ENCODE measurements around the gene PACRG. TPM values are rescaled to one million over a fixed set of nuclear protein-coding genes. Genes with fewer than 3 reads are reported as not detected.

PACRG gene
- total and polyA plus RNA-seq, 5 donors from 2014 or later, result 0.44 to 1.2 (median 0.87) TPM; not detected in 2

- no peaks in the 10 kb centered on the region for H3K36me3 ChIP-seq (ENCODE audit: control insufficient read depth, insufficient read depth, low read length)
- H3K4me1 Mint-ChIP-seq, result peaks cover 0 to 2% (median 0%) of the 10 kb centered on the region in 4 donors
- DNase-seq (no peak), ATAC-seq (ENCODE audit: low read depth in 2 of 2) (no peak)
- no peaks in the 10 kb centered on the region for H3K36me3 Mint-ChIP-seq
- H3K4me3 ChIP-seq (ENCODE audit: low read depth, low read length), result no peak overlapping the region
- H3K27ac ChIP-seq (ENCODE audit: insufficient read depth, low read length, poor library complexity, severe bottlenecking), result no peak overlapping the region
- H3K27me3 Mint-ChIP-seq, result no peaks in the 10 kb centered on the region
- no peak overlapping the region for H3K27ac Mint-ChIP-seq
- no peak overlapping the region for H3K4me3 Mint-ChIP-seq
- H3K9me3 ChIP-seq (ENCODE audit: control insufficient read depth in 2 of 2, low read length in 2 of 2), result no peaks in the 10 kb centered on the region
- no peaks in the 10 kb centered on the region for H3K4me1 ChIP-seq (ENCODE audit: control insufficient read depth, insufficient read depth, low read length, poor library complexity, severe bottlenecking)
- no peaks in the 10 kb centered on the region for H3K27me3 ChIP-seq (ENCODE audit: control insufficient read depth, insufficient read depth, low read length)
- H3K9me3 Mint-ChIP-seq, result peaks cover 0 to 5% (median 3%) of the 10 kb centered on the region in 7 donors
Observed at GRCh38 chr6:162684052-162684451, 43.7 kb upstream of the PACRG start.

- Histone ChIP-seq H3K36me3 (ENCODE audit: control insufficient read depth, insufficient read depth, low read length) (no peaks in the 10 kb centered on the region), H3K27me3 (ENCODE audit: control insufficient read depth, insufficient read depth, low read length) (no peaks in the 10 kb centered on the region), H3K4me3 (ENCODE audit: low read depth, low read length) (no peak overlapping the region), H3K9me3 (ENCODE audit: control insufficient read depth in 2 of 2, low read length in 2 of 2) (no peaks in the 10 kb centered on the region), H3K27ac (ENCODE audit: insufficient read depth, low read length, poor library complexity, severe bottlenecking) (no peak overlapping the region), H3K4me1 (ENCODE audit: control insufficient read depth, insufficient read depth, low read length, poor library complexity, severe bottlenecking) (no peaks in the 10 kb centered on the region)
- H3K36me3 Mint-ChIP-seq, result no peaks in the 10 kb centered on the region
- ATAC-seq (ENCODE audit: low read depth in 2 of 2) (no peak), DNase-seq (no peak)
- H3K27ac Mint-ChIP-seq, result no peak overlapping the region
- H3K9me3 Mint-ChIP-seq, result peaks cover 0 to 5% (median 3%) of the 10 kb centered on the region in 7 donors
- peaks cover 0 to 2% (median 0%) of the 10 kb centered on the region in 4 donors for H3K4me1 Mint-ChIP-seq
- H3K4me3 Mint-ChIP-seq, result no peak overlapping the region
- H3K27me3 Mint-ChIP-seq, result no peaks in the 10 kb centered on the region
Observed at GRCh38 chr6:162684961-162685360, 42.8 kb upstream of the PACRG start.

DNA sequence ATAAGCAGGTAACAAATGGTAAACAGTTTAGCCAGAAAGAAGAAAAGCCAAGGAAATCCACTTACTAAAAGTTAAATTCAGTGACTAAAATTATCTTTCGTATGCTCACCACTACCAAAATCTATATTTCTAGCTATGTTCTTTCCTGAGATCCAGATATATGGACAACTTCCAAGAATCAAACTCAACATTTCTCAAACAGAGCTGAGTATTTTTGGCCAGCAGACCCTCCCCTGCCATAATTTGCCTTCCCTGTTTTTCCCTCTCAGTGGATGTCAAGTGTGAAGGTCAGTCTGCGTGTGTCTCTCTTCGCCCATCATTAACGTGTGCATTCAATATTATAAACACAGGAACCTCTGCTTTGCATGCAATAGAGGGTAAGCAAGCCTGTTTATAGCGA, 42.2 kb upstream of the PACRG start:
- ATAC-seq (ENCODE audit: low read depth in 2 of 2), result no peak
- H3K4me3 ChIP-seq (ENCODE audit: low read depth, low read length), result no peak overlapping the region
- no peaks in the 10 kb centered on the region for H3K36me3 ChIP-seq (ENCODE audit: control insufficient read depth, insufficient read depth, low read length)
- H3K4me1 Mint-ChIP-seq, result peaks cover 0 to 6% (median 0%) of the 10 kb centered on the region in 4 donors
- no peaks in the 10 kb centered on the region for H3K36me3 Mint-ChIP-seq
- no peaks in the 10 kb centered on the region for H3K9me3 ChIP-seq (ENCODE audit: control insufficient read depth in 2 of 2, low read length in 2 of 2)
- no peaks in the 10 kb centered on the region for H3K27me3 ChIP-seq (ENCODE audit: control insufficient read depth, insufficient read depth, low read length)
- no peak overlapping the region for H3K27ac ChIP-seq (ENCODE audit: insufficient read depth, low read length, poor library complexity, severe bottlenecking)
- no peak overlapping the region for H3K4me3 Mint-ChIP-seq
- DNase-seq, result no peak
- H3K27me3 Mint-ChIP-seq, result no peaks in the 10 kb centered on the region
- H3K4me1 ChIP-seq (ENCODE audit: control insufficient read depth, insufficient read depth, low read length, poor library complexity, severe bottlenecking), result no peaks in the 10 kb centered on the region
- no peak overlapping the region for H3K27ac Mint-ChIP-seq
- peaks cover 0 to 5% (median 2%) of the 10 kb centered on the region in 7 donors for H3K9me3 Mint-ChIP-seq

DNA sequence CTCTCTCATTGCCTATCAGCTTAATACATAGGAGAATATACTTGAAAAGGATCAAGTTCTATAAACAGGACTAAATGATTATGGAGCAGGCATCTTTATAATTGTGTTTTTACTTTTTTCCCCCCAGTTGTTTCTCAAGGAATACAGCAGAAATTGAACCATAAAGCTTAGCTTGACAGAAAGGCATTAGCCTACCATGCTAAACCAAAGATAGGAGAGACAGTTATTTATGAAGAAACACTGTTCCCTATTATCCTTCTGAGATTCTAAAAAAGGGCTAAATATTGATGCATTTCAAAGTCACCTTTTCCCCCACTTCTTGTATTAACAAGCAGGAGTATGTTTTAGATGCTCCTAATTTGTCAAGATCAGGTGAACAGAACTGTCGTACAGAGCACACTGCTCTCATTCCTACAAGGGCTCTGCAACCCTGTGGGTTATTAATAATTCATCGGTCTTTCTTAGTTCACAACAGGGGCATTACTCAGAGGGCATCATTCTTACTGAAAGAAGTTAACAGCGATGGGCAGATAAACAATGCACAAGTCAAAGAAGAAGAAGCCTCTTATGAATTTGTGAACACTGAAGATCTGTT, 38.9 kb upstream of the PACRG start:
- H3K4me3 ChIP-seq (ENCODE audit: low read depth, low read length), result no peak overlapping the region
- H3K36me3 Mint-ChIP-seq, result no peaks in the 10 kb centered on the region
- H3K4me3 Mint-ChIP-seq, result no peak overlapping the region
- H3K27ac ChIP-seq (ENCODE audit: insufficient read depth, low read length, poor library complexity, severe bottlenecking), result no peak overlapping the region
- H3K9me3 ChIP-seq (ENCODE audit: control insufficient read depth in 2 of 2, low read length in 2 of 2), result no peaks in the 10 kb centered on the region
- H3K27me3 Mint-ChIP-seq, result no peaks in the 10 kb centered on the region
- no peaks in the 10 kb centered on the region for H3K27me3 ChIP-seq (ENCODE audit: control insufficient read depth, insufficient read depth, low read length)
- H3K9me3 Mint-ChIP-seq, result peaks cover 0 to 2% (median 0%) of the 10 kb centered on the region in 7 donors
- H3K36me3 ChIP-seq (ENCODE audit: control insufficient read depth, insufficient read depth, low read length), result no peaks in the 10 kb centered on the region
- H3K27ac Mint-ChIP-seq, result no peak overlapping the region
- DNase-seq, result no peak
- no peaks in the 10 kb centered on the region for H3K4me1 ChIP-seq (ENCODE audit: control insufficient read depth, insufficient read depth, low read length, poor library complexity, severe bottlenecking)
- no peak for ATAC-seq (ENCODE audit: low read depth in 2 of 2)
- H3K4me1 Mint-ChIP-seq, result peaks cover 0 to 6% (median 0%) of the 10 kb centered on the region in 4 donors

GRCh38 chr6:162690158-162690557, 37.6 kb upstream of the PACRG start:
- Mint-ChIP-seq H3K4me1 (peaks cover 0 to 6% (median 0%) of the 10 kb centered on the region in 4 donors), H3K36me3 (no peaks in the 10 kb centered on the region), H3K27me3 (no peaks in the 10 kb centered on the region), H3K27ac (no peak overlapping the region), H3K9me3 (peaks cover 0 to 2% (median 0%) of the 10 kb centered on the region in 7 donors), H3K4me3 (no peak overlapping the region)
- Histone ChIP-seq H3K9me3 (ENCODE audit: control insufficient read depth in 2 of 2, low read length in 2 of 2) (no peaks in the 10 kb centered on the region), H3K27ac (ENCODE audit: insufficient read depth, low read length, poor library complexity, severe bottlenecking) (no peak overlapping the region), H3K4me1 (ENCODE audit: control insufficient read depth, insufficient read depth, low read length, poor library complexity, severe bottlenecking) (no peaks in the 10 kb centered on the region), H3K36me3 (ENCODE audit: control insufficient read depth, insufficient read depth, low read length) (no peaks in the 10 kb centered on the region), H3K27me3 (ENCODE audit: control insufficient read depth, insufficient read depth, low read length) (no peaks in the 10 kb centered on the region), H3K4me3 (ENCODE audit: low read depth, low read length) (no peak overlapping the region)
- ATAC-seq (ENCODE audit: low read depth in 2 of 2), result no peak
- no peak for DNase-seq

DNA sequence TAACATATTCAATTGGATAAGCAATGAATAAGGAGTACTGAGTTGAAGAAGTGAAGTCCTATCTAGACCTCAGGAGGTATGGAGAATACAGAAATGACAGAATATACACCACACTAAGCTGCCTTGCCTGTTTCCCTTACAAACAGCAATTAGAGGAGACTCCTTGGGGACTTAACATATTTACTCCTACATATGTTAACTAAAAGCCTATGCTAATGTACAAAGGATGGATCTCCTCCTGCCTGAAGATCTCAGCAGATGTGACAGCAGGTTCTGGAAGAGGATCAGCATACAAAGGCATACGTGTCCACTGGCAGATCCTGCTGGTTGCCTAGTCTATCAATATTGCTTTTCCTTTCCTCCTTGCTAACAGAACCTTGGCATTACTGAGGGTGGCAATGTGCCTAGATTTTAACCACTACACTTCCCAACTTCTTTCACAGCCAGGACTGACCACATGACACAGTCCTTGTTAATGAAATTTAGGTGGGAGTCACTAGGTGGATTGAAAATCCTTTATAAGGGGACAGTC, 29.8 kb upstream of the PACRG start:
- peaks cover 0 to 4% (median 0%) of the 10 kb centered on the region in 4 donors for H3K4me1 Mint-ChIP-seq
- peaks cover 0 to 1% (median 0%) of the 10 kb centered on the region in 7 donors for H3K9me3 Mint-ChIP-seq
- Histone ChIP-seq H3K4me1 (ENCODE audit: control insufficient read depth, insufficient read depth, low read length, poor library complexity, severe bottlenecking) (no peaks in the 10 kb centered on the region), H3K4me3 (ENCODE audit: low read depth, low read length) (no peak overlapping the region), H3K36me3 (ENCODE audit: control insufficient read depth, insufficient read depth, low read length) (no peaks in the 10 kb centered on the region), H3K27me3 (ENCODE audit: control insufficient read depth, insufficient read depth, low read length) (no peaks in the 10 kb centered on the region), H3K9me3 (ENCODE audit: control insufficient read depth in 2 of 2, low read length in 2 of 2) (no peaks in the 10 kb centered on the region), H3K27ac (ENCODE audit: insufficient read depth, low read length, poor library complexity, severe bottlenecking) (no peak overlapping the region)
- H3K4me3 Mint-ChIP-seq, result no peak overlapping the region
- ATAC-seq (ENCODE audit: low read depth in 2 of 2) (no peak), DNase-seq (no peak)
- no peaks in the 10 kb centered on the region for H3K36me3 Mint-ChIP-seq
- H3K27ac Mint-ChIP-seq, result no peak overlapping the region
- peaks cover 4% of the 10 kb centered on the region for H3K27me3 Mint-ChIP-seq

DNA sequence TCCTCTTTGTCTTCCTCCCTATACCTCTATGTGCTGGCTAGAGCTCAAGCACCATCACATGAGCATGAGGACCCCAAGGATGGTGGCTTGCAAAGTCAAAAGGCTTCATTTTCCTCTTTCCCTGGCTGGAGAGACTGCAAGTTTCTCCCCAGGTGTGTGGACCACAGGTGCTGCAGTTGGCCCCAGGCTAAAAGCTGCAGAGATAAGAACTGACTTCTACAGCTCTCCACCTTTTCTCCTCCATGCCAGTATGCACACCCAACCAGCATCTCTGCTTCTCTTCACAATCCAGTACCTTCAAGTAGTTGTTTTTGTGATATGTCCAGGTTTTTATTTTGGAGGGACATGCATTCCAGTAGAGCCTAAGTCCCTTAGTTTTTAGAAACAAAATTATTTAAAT, 29.3 kb upstream of the PACRG start:
- Mint-ChIP-seq H3K4me1 (peaks cover 0 to 4% (median 0%) of the 10 kb centered on the region in 4 donors), H3K27me3 (peaks cover 4% of the 10 kb centered on the region), H3K9me3 (peaks cover 0 to 1% (median 0%) of the 10 kb centered on the region in 7 donors), H3K27ac (no peak overlapping the region), H3K4me3 (no peak overlapping the region), H3K36me3 (no peaks in the 10 kb centered on the region)
- Histone ChIP-seq H3K27me3 (ENCODE audit: control insufficient read depth, insufficient read depth, low read length) (no peaks in the 10 kb centered on the region), H3K36me3 (ENCODE audit: control insufficient read depth, insufficient read depth, low read length) (no peaks in the 10 kb centered on the region), H3K27ac (ENCODE audit: insufficient read depth, low read length, poor library complexity, severe bottlenecking) (no peak overlapping the region), H3K9me3 (ENCODE audit: control insufficient read depth in 2 of 2, low read length in 2 of 2) (no peaks in the 10 kb centered on the region), H3K4me3 (ENCODE audit: low read depth, low read length) (no peak overlapping the region), H3K4me1 (ENCODE audit: control insufficient read depth, insufficient read depth, low read length, poor library complexity, severe bottlenecking) (no peaks in the 10 kb centered on the region)
- DNase-seq (no peak), ATAC-seq (ENCODE audit: low read depth in 2 of 2) (no peak)

DNA sequence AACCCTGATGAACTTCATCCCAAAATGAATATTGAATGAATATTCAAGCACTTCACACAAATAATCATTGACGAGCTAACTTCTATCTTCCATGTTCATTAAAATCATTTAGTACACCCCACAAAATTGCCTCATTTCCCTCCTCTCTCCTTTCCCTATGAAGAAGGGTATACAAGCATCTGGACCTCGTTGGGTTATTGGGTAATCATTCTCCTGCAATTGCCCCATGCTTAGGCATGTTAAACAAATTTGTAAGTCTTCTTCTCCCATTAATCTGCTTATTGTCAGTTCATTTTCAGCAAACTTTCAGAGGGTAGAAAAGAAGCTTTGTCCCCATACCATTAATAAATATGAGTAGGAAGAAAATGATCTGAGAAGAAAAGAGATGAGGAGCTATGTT, 27.8 kb upstream of the PACRG start:
- Mint-ChIP-seq H3K27me3 (peaks cover 4% of the 10 kb centered on the region), H3K36me3 (no peaks in the 10 kb centered on the region), H3K27ac (no peak overlapping the region), H3K9me3 (no peaks in the 10 kb centered on the region), H3K4me3 (no peak overlapping the region), H3K4me1 (peaks cover 0 to 4% (median 0%) of the 10 kb centered on the region in 4 donors)
- Histone ChIP-seq H3K9me3 (ENCODE audit: control insufficient read depth in 2 of 2, low read length in 2 of 2) (no peaks in the 10 kb centered on the region), H3K4me1 (ENCODE audit: control insufficient read depth, insufficient read depth, low read length, poor library complexity, severe bottlenecking) (no peaks in the 10 kb centered on the region), H3K27ac (ENCODE audit: insufficient read depth, low read length, poor library complexity, severe bottlenecking) (no peak overlapping the region), H3K36me3 (ENCODE audit: control insufficient read depth, insufficient read depth, low read length) (no peaks in the 10 kb centered on the region), H3K27me3 (ENCODE audit: control insufficient read depth, insufficient read depth, low read length) (no peaks in the 10 kb centered on the region), H3K4me3 (ENCODE audit: low read depth, low read length) (no peak overlapping the region)
- DNase-seq (no peak), ATAC-seq (ENCODE audit: low read depth in 2 of 2) (no peak)
